AG09319 (cell line): ENCODE measurements around the gene GALNT13.

Experiments
- DNase-seq: peaks from one replicate; pipeline ENCODE4 v3.0.0-alpha.2; 2010; ENCODE audit warnings: low read depth; ENCODE audit errors: extremely low read depth
- TF ChIP-seq, protein P1 (sequence below): IDR thresholded peaks from 2 replicates; pipeline ENCODE4 v1.5.1; 2011; ENCODE audit warnings: low read depth, mild to moderate bottlenecking, inconsistent platforms, low read length, moderate library complexity

GALNT13 gene

DNA sequence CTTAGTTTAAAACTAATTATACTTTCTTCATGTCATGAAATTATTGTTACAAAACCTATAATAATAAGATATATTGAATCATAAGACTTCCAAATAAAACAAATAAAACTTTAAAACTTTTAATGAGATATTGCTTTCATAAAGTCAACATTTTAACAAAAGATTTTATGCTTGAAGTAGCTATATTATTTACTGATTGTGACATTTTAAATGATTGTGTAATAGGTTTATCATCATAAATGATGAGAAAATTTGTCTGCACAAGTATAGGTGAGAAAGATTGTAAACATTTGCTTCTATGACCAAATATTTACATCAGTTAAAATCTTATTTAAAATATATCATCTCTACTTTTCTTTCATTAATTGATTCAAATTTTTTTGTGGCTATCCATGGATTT is 5.1 kb upstream of the GALNT13 start:
- TF ChIP-seq, protein P1, sequence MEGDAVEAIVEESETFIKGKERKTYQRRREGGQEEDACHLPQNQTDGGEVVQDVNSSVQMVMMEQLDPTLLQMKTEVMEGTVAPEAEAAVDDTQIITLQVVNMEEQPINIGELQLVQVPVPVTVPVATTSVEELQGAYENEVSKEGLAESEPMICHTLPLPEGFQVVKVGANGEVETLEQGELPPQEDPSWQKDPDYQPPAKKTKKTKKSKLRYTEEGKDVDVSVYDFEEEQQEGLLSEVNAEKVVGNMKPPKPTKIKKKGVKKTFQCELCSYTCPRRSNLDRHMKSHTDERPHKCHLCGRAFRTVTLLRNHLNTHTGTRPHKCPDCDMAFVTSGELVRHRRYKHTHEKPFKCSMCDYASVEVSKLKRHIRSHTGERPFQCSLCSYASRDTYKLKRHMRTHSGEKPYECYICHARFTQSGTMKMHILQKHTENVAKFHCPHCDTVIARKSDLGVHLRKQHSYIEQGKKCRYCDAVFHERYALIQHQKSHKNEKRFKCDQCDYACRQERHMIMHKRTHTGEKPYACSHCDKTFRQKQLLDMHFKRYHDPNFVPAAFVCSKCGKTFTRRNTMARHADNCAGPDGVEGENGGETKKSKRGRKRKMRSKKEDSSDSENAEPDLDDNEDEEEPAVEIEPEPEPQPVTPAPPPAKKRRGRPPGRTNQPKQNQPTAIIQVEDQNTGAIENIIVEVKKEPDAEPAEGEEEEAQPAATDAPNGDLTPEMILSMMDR = no peak

DNA sequence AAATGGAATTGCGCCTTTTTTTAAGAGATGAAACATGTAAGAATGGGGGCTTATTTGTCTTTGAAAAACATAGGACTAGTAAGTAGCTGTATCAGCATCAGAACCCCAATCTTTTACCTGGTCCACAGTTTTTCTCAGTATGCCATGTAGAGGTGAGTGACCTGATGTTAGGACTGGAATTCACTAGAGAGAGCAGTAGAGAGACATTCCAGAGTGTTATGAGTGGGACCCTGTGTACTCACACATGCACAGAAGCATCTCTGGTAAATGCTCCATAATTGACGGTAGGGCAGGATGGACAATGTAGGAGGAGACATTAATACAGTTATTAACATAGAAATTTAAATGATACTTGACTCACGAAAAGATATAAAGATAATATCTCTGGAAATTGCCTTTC is 1.4 kb upstream of the GALNT13 start:
- TF ChIP-seq, protein P1 = no peak
- no peak for DNase-seq

More for the DNA sequence above, 5.1 kb upstream of the GALNT13 start:
- no peak for DNase-seq

DNA sequence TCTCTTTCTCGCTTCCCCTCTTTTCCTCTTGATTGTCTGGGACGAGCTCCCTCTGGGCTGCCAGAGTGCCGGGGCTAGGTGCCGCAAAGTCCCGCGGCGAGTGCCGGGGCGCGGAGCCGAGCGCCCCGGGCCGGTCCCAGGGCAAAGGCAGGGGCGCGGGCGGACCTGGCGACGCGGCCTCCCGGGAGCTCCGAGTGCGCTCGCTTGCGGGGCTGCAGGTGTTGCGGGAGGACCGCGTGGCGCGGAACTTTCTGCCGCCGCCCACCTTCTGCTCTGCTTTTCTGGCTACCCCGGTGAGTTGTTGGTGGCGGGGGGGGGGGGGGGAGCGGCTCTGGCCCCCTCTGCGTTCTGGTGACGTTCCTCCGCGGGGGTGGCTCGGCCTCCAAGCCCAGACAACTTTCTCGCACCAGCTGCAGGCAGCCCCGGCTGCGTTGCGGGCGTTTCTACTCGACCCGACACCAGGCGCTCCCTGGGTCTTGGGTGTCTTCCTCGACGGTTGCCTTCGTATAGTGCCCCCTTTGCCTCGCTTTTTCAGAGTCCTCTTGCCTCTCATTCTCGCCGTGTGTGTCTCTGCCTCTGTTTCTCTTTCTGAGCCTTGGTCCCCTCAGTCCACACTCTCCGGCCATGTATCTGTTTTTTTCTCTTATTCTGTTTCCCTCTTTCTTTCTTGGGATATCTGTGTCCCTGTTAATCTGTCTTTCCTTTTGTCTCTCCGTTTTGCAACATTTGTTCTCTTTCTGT is 759 bp downstream of the GALNT13 start:
- no peak for DNase-seq

DNA sequence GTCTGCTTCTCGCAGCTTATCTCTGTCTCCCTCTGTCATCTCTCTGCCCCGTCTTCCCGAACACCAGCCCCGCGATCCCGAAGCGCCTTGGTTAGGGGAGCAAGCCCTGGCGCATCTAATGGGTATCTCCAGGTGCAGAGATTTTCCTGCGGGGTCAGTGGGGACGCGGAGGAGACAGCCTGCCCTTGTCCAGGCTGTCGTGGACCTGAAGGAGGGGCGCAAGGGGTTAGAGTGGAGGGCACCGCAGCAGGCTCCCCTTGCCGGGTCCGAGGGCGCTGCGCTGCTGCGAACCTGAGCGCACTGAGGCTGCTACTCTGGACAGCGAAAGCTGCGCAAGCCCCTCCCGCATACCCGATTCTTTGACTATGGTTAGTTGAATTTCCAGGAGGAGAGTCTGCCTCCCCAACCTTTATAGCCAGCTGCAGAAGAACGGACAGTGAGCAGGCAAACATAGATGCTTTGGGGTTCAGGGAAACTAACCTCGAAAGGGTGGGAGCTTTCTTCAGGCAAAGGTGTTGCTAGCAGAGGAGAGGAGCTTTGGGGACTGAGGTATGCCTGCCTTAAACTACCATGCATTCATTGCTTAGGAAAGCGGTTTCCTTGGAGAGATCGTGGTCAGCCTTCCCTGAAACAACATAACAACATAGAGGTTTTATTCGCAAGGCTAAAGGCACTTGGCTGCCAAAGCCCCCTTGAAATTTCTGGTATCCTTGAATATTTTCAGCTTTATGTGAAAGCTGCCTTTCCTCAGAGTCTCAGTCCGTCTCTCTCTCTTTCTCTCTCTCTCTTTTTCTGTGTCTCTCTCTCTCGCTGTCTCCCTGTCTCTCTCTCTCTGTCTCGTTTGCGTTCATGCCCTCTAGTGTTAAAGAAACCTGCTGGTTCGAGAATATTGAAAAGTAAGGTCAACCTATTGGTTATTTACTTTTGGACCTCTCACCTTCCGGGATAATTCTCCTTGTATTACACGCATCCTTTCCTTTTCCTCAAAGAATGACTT is 1.6 kb downstream of the GALNT13 start:
- TF ChIP-seq, protein P1 = no peak
- no peak for DNase-seq

More for the DNA sequence above, 759 bp downstream of the GALNT13 start:
- TF ChIP-seq, protein P1 = no peak

DNA sequence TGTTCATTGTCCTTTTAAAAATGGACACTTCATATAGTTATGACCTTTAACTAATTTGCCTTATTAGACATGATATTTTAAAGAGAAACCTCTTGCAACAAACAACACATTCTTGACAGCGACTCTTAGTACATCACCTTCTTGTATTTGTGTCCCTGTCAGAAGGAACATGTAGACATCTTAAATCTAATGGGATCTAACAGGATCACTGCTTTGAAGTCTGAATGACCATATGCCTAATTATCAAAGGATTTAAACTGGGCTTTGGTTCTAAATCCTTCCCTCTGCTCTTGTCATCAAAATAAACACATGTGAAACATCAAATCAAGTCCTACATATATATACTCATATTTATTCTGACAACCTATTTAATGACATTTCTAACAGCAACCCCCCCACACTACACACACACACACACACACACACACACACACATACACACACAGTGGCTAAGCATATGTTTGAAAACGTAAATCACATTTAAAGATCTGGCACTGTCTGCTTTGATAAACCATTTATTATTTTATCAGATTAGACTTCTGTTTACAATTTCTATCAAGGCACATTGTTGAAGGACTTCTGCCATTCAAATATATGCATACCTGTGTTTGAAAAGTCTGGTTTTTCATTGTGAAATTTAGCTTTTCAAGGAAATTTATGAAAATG is 4.2 kb downstream of the GALNT13 start:
- DNase-seq = no peak
- TF ChIP-seq, protein P1 = no peak

DNA sequence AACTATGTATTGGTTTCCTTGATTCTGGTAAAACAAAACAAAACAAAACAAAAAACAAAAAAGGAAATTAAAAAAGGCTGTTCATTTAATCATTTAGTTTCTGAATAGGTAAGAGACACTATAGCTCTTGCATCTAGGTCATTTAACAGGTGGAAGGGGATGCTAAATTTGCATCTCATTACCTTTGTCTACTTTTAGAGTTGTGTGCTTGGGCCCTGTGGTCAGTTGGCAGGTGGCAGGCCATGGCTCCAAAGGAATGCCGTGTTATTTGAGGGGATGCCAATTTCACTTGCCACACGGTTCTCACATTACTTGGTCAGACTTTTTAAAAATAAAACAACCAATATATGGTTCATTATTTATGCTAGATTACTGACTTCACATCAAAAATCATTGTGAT is 9.2 kb downstream of the GALNT13 start:
- DNase-seq = no peak
- TF ChIP-seq, protein P1 = no peak
